ENCODE data around the gene NFU1. TPM values are rescaled to one million over a fixed set of nuclear protein-coding genes. Genes with fewer than 3 reads are reported as not detected.

The NFU1 gene
- total and polyA plus RNA-seq, 2 of the 8 experiments (the other 6 are each of a cell fraction or from before 2014, with no cell fraction given): 18.4 to 45.5 TPM

GRCh38 chr2:69395866-69396265 lies 41.4 kb downstream of the NFU1 start:
- Histone ChIP-seq H3K4me2 (ENCODE audit: insufficient read depth in 1 of 2, low read depth in 2 of 2, low read length in 2 of 2) (no peak overlapping the region), H3K18ac (ENCODE audit: extremely low read depth, low read length) (no peak overlapping the region), H2AK5ac (ENCODE audit: low read depth, low read length) (no peak overlapping the region), H3K4ac (replicated peaks; ENCODE audit: insufficient read length, low read depth, low read length) (no peak overlapping the region), H2AFZ (ENCODE audit: low read length) (no peak overlapping the region), H3K23me2 (ENCODE audit: low read depth, low read length) (no peaks in the 10 kb centered on the region), H4K20me1 (replicated peaks in 1 of 2; ENCODE audit: control insufficient read depth in 1 of 2, insufficient read depth in 2 of 2, low read length in 2 of 2) (no peaks in the 10 kb centered on the region), H3K9me3 (ENCODE audit: insufficient read depth in 2 of 2, low read depth in 1 of 2, low read length in 1 of 2) (no peaks in the 10 kb centered on the region), H3K4me1 (replicated peaks in 1 of 4; ENCODE audit: control insufficient read depth in 3 of 4, insufficient read depth in 4 of 4, low read length in 3 of 4) (no peaks in the 10 kb centered on the region; a peak in 1 of 7 replicates), H2BK120ac (replicated peaks; ENCODE audit: low read depth, low read length) (no peak overlapping the region), H3K4me3 (ENCODE audit: extremely low read depth in 1 of 4, insufficient read depth in 2 of 4, low read depth in 3 of 4, low read length in 4 of 4) (no peak overlapping the region), H2BK5ac (ENCODE audit: low read depth, low read length) (no peak overlapping the region), H4K91ac (replicated peaks; ENCODE audit: insufficient read length, low read length) (no peak overlapping the region), H3K23ac (ENCODE audit: insufficient read length) (no peak overlapping the region), H4K5ac (ENCODE audit: insufficient read length, low read depth, low read length) (no peak overlapping the region), H3K9ac (replicated peaks in 1 of 4; ENCODE audit: extremely low read depth in 1 of 4, low read depth in 3 of 4, low read length in 3 of 4) (no peak overlapping the region), H4K8ac (ENCODE audit: extremely low read depth, insufficient read depth, low read length) (no peak overlapping the region), H2BK15ac (ENCODE audit: low read length) (no peak overlapping the region), H2BK12ac (ENCODE audit: low read depth, low read length) (no peak overlapping the region), H3K79me2 (ENCODE audit: control insufficient read depth in 1 of 2, insufficient read depth in 2 of 2, low read length in 2 of 2) (no peaks in the 10 kb centered on the region), H3K36me3 (ENCODE audit: control insufficient read depth in 2 of 4, insufficient read depth in 4 of 4, low read length in 3 of 4) (peaks cover 0 to 9% (median 5%) of the 10 kb centered on the region in 4 experiments; a peak in 3 of 8 replicates), H2BK20ac (ENCODE audit: low read length) (no peak overlapping the region), H3K79me1 (ENCODE audit: low read depth, low read length) (no peaks in the 10 kb centered on the region), H3K27ac (ENCODE audit: low read depth, low read length) (no peak overlapping the region), H3K14ac (ENCODE audit: insufficient read length) (no peak overlapping the region), H3K56ac (replicated peaks; ENCODE audit: insufficient read length, low read depth, low read length) (no peak overlapping the region), H3K27me3 (replicated peaks in 1 of 4; ENCODE audit: control insufficient read depth in 3 of 4, extremely low read depth in 1 of 4, insufficient read depth in 3 of 4, low read length in 3 of 4) (no peaks in the 10 kb centered on the region)
- POLR2A ChIA-PET (ENCODE audit: partially characterized antibody): no interaction called here
- 93% methylated on average over 1 of the region's 1 CpG; no CpG with 5 or more reads in 1 of the 2 experiments for WGBS, 2 experiments (ENCODE audit: extremely low coverage in 1 of 2, insufficient coverage in 1 of 2, insufficient read length in 1 of 2, insufficient replicate concordance in 2 of 2, low coverage in 1 of 2, low lambda C conversion rate in 2 of 2, missing lambda C conversion rate in 1 of 2)
- CTCF ChIA-PET (ENCODE audit: partially characterized antibody): interaction anchor here (0.9 to 2.1 kb wide), 2 partner anchors 20 to 29 kb away, joined by 3 to 5 read pairs; no protein-coding TSS in a partner anchor
- TF ChIP-seq TAF1 (IDR thresholded peaks at IDR 0.05; ENCODE audit: low read depth, low read length): no peak
- no peak for TF ChIP-seq MAX (IDR thresholded peaks at IDR 0.05)
- TF ChIP-seq EP300 (IDR thresholded peaks at IDR 0.05; ENCODE audit: borderline replicate concordance in 1 of 2, low read depth in 2 of 2, low read length in 2 of 2): no peak
- no peak for TF ChIP-seq RNF2 (IDR thresholded peaks at IDR 0.05; ENCODE audit: borderline replicate concordance, low read depth, low read length, missing control alignments, poor library complexity, severe bottlenecking)
- TF ChIP-seq SIRT6 (IDR thresholded peaks at IDR 0.05; ENCODE audit: low read length): no peak
- no peak for TF ChIP-seq HDAC2 (IDR thresholded peaks at IDR 0.05; ENCODE audit: borderline replicate concordance in 1 of 2, low read depth in 2 of 2, low read length in 2 of 2)
- no peak for TF ChIP-seq JUND (IDR thresholded peaks at IDR 0.05; ENCODE audit: low read length)
- TF ChIP-seq SIN3A (conservative IDR thresholded peaks at IDR 0.05 in 1 of 2, IDR thresholded peaks at IDR 0.05 in 1 of 2; ENCODE audit: low read depth in 1 of 2, low read length in 2 of 2): no peak
- FAIRE-seq: no peak
- no peak for DNase-seq (ENCODE audit: low read depth in 1 of 2, low spot score in 2 of 2)
